Measurements from ENCODE around the gene PLEKHA7. TPM values are rescaled to one million over a fixed set of nuclear protein-coding genes. Genes with fewer than 3 reads are reported as not detected.

Gene PLEKHA7
- total and polyA plus RNA-seq, 2 of the 13 experiments (the other 11 are each of a cell fraction or from before 2014, with no cell fraction given), result 17.5 to 18.7 TPM

DNA sequence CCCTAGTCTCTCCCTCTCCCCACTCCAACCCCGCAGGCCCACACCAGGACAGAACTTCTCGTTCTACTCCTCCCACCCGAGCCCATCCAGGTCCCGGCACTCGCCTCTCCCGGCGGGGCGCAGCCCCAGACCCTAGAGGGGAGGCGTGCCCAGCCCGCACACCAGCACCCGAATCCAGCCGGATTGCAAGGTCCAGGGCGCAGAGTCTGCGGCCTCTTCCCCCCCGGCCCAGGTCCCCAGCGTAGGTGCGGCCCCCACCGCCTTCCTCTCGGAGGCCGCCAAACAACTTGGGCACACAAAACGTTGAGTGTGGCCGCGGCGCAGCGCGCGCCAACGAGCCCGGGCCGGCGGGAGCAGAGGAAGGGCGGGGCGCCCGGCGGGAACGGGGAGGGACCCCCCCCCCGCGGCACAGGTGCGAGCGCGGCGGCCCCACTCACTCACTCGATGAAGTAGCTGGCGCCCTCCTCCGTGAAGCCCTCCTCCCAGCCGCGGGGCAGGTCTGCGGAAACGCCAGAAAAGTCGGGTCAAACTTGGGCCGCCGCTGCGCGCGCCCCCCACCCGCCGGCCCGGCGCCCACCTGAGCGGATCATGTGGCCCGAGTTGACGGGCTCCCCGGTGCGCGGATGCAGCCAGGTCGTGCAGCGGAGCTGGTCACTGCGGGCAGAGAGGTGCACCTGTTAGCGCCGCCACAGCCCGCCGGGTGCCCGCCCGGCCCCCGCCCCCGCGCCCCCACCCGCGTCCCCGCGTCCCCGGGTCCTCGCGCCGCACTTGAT, 480 bp downstream of the PLEKHA7 start (continued):
- TF ChIP-seq ZBTB3 (CRISPR knock-in tag; IDR thresholded peaks at IDR 0.05; ENCODE audit: borderline replicate concordance, low read depth) (no peak), ETV6 (CRISPR knock-in tag; conservative IDR thresholded peaks at IDR 0.05) (no peak), ZNF777 (CRISPR knock-in tag; IDR thresholded peaks at IDR 0.05) (peak; percentile 66; the same call in 1 of the 2 replicates), U2AF2 (IDR thresholded peaks at IDR 0.05; ENCODE audit: low read depth, low read length) (no peak), GFI1 (CRISPR knock-in tag; IDR thresholded peaks at IDR 0.05; ENCODE audit: borderline replicate concordance) (0 out of 2 replicates have a peak, but pooled peaks have one; percentile 8), ZNF10 (CRISPR knock-in tag; IDR thresholded peaks at IDR 0.05; ENCODE audit: borderline replicate concordance, low read depth) (no peak), ZNF282 (IDR thresholded peaks at IDR 0.05; ENCODE audit: partially characterized antibody) (no peak), ASH2L (IDR thresholded peaks at IDR 0.05; ENCODE audit: insufficient read length, low read depth, low read length) (no peak), ZNF543 (CRISPR knock-in tag; IDR thresholded peaks at IDR 0.05) (no peak), CREM (IDR thresholded peaks at IDR 0.05) (no peak), CREM (CRISPR knock-in tag; IDR thresholded peaks at IDR 0.05) (no peak), GLI4 (CRISPR knock-in tag; IDR thresholded peaks at IDR 0.05; ENCODE audit: borderline replicate concordance) (no peak), GPBP1L1 (CRISPR knock-in tag; IDR thresholded peaks at IDR 0.05) (no peak), ZKSCAN5 (CRISPR knock-in tag; IDR thresholded peaks at IDR 0.05) (no peak), TAF1 (CRISPR knock-in tag; IDR thresholded peaks at IDR 0.05) (peak; percentile 10; the same call in 1 of the 2 replicates), ZNF33B (CRISPR knock-in tag; IDR thresholded peaks at IDR 0.05) (no peak), THRA (CRISPR knock-in tag; IDR thresholded peaks at IDR 0.05; ENCODE audit: borderline replicate concordance) (no peak), ZFAT (CRISPR knock-in tag; conservative IDR thresholded peaks at IDR 0.05) (no peak), HNRNPUL1 (IDR thresholded peaks at IDR 0.05; ENCODE audit: low read depth, low read length) (no peak), HNF1A (IDR thresholded peaks at IDR 0.05; ENCODE audit: low read depth) (no peak), HNF1A (CRISPR knock-in tag; IDR thresholded peaks at IDR 0.05; ENCODE audit: borderline replicate concordance) (no peak), FLYWCH1 (CRISPR knock-in tag; IDR thresholded peaks at IDR 0.05) (no peak)
- TF ChIP-seq, protein P1, sequence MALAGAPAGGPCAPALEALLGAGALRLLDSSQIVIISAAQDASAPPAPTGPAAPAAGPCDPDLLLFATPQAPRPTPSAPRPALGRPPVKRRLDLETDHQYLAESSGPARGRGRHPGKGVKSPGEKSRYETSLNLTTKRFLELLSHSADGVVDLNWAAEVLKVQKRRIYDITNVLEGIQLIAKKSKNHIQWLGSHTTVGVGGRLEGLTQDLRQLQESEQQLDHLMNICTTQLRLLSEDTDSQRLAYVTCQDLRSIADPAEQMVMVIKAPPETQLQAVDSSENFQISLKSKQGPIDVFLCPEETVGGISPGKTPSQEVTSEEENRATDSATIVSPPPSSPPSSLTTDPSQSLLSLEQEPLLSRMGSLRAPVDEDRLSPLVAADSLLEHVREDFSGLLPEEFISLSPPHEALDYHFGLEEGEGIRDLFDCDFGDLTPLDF (CRISPR knock-in tag; IDR thresholded peaks at IDR 0.05), result no peak
